ENCODE measurements around the gene KAT7. TPM values are rescaled to one million over a fixed set of nuclear protein-coding genes. Genes with fewer than 3 reads are reported as not detected.

The KAT7 gene
- total RNA-seq, 2 donors from 2014 or later, result 41.9 to 42.3 TPM

GRCh38 chr17:49880291-49881053 lies 92.0 kb downstream of the KAT7 start:
- DNase-seq, result peak; percentile 49 to 80
- intact Hi-C loops (cut with DNase I, micrococcal nuclease), result no loop called here
- ATAC-seq, result peak; percentile 98

DNA sequence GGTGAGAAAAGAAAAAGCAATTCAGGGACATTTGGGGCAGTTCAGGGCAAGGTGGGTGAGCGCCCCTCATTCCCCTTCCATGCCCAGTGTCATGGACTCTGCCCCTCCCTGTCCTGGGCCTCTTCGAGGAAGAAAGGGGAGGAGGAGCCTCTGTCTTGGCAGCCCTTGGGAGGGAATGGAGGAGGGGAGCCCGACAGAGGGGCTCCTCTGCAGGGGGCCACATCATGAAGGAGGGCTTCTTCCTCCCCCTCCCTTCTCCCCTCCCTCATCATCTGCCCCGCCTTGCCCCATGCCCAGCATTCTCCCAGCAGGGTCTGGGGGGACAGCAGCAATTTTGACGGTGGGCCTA lies 92.5 kb downstream of the KAT7 start:
- intact Hi-C loops (cut with DNase I, micrococcal nuclease), result no loop called here
- ATAC-seq, result no peak
- DNase-seq, result no peak

GRCh38 chr17:49882434-49882833 lies 94.0 kb downstream of the KAT7 start:
- ATAC-seq (no peak), DNase-seq (no peak)

More at GRCh38 chr17:49882434-49882833, 94.0 kb downstream of the KAT7 start:
- intact Hi-C loops (cut with DNase I, micrococcal nuclease), result no loop called here

Other genes with a start within 250 kb of the KAT7 start
- gene NXPH3, start 212.8 kb upstream of the KAT7 start, total RNA-seq, result 1 to 10 TPM in 1 of 2 donors, under 1 TPM in 1; 0.70 to 3.6 TPM
- 10 to 100 TPM; 53.4 to 73.3 TPM for gene SPOP, start 110.6 kb upstream of the KAT7 start, total RNA-seq
- 10 to 100 TPM; 43.1 to 55.0 TPM for gene SLC35B1, start 80.7 kb upstream of the KAT7 start, total RNA-seq
- gene FAM117A, start 24.6 kb upstream of the KAT7 start, total RNA-seq, result 1 to 10 TPM; 7.6 to 10.0 TPM
- gene TAC4, start 59.4 kb downstream of the KAT7 start, total RNA-seq, result not detected
- gene DLX4, start 180.5 kb downstream of the KAT7 start, total RNA-seq, result under 1 TPM in 1 of 2 donors, not detected in 1; 0.20 TPM
- gene DLX3, start 206.5 kb downstream of the KAT7 start, total RNA-seq, result not detected